ENCODE data around the gene SPOCK1. TPM values are rescaled to one million over a fixed set of nuclear protein-coding genes. Genes with fewer than 3 reads are reported as not detected.

Gene SPOCK1
- total RNA-seq, 1 experiment from 2014 or later: 10.9 TPM

DNA sequence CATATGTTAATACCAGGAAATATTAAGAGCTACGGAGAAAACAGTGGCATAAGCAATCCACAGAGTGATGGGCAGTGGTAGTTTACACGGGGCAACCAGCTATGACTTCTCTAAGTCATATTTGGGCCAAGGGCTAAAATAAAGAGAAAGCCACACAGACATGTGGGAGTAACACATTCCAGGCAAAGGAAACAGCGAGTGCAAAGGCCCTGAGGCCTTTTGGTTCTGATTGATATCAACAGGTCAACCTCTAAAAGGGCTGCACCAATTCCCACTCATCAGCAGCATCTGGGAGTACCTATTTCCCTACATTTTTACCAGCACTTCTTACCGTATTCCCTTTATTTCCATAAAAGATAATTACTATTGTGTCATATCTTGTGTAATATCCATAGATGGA, 173.4 kb downstream of the SPOCK1 start:
- Histone ChIP-seq H2BK12ac (ENCODE audit: insufficient read length, low read depth, low read length) (no peak overlapping the region), H3T11ph (ENCODE audit: low read length) (no peak overlapping the region), H2AK5ac (ENCODE audit: insufficient read length, low read length) (no peak overlapping the region), H3K79me2 (ENCODE audit: insufficient read depth, low read length) (no peaks in the 10 kb centered on the region), H4K20me1 (ENCODE audit: control insufficient read depth, insufficient read depth, insufficient read length) (no peaks in the 10 kb centered on the region), H2BK5ac (ENCODE audit: insufficient read length, low read length) (no peak overlapping the region), H3K4me1 (ENCODE audit: insufficient read depth, low read length) (no peaks in the 10 kb centered on the region), H3K27ac (ENCODE audit: insufficient read length, low read depth, low read length) (no peak overlapping the region), H2AFZ (ENCODE audit: low read length) (no peak overlapping the region), H2BK20ac (ENCODE audit: low read depth, low read length, poor library complexity, severe bottlenecking) (no peak overlapping the region), H3K23me2 (ENCODE audit: insufficient read length, low read depth, low read length, poor library complexity, severe bottlenecking) (no peaks in the 10 kb centered on the region), H4K5ac (ENCODE audit: insufficient read length, low read depth, low read length) (no peak overlapping the region), H3K9me3 (ENCODE audit: control insufficient read depth, low read depth, low read length) (no peaks in the 10 kb centered on the region), H3K27me3 (ENCODE audit: insufficient read depth, low read length) (no peaks in the 10 kb centered on the region), H3K4ac (ENCODE audit: low read depth, low read length) (no peak overlapping the region), H3K9ac (ENCODE audit: extremely low read depth, insufficient read length, low read length) (no peak overlapping the region), H3K23ac (ENCODE audit: insufficient read length, low read depth, low read length) (no peak overlapping the region), H3K4me2 (ENCODE audit: insufficient read depth, insufficient read length, low read length) (no peak overlapping the region), H3K18ac (ENCODE audit: insufficient read length, low read depth, low read length) (no peak overlapping the region), H3K14ac (ENCODE audit: insufficient read depth, low read length) (no peak overlapping the region), H2BK15ac (ENCODE audit: low read depth, low read length) (no peak overlapping the region), H4K91ac (ENCODE audit: insufficient read length, low read depth, low read length) (no peak overlapping the region), H4K8ac (replicated peaks; ENCODE audit: insufficient read length, low read depth, low read length) (no peak overlapping the region), H2BK120ac (ENCODE audit: low read depth, low read length, poor library complexity, severe bottlenecking) (no peak overlapping the region), H3K79me1 (ENCODE audit: insufficient read depth, low read depth, low read length, poor library complexity, severe bottlenecking) (no peaks in the 10 kb centered on the region), H3K56ac (ENCODE audit: insufficient read length, low read depth, low read length) (no peak overlapping the region)
- no CpG with 5 or more reads among the region's 4 CpGs for WGBS (ENCODE audit: extremely low coverage, insufficient read length, low lambda C conversion rate)
- Mint-ChIP-seq H3K36me3 (ENCODE audit: insufficient read depth in 1 of 3, low read depth in 3 of 3) (0 out of 7 replicates have a peak, but pooled peaks cover 0 to 4% (median 0%) of the 10 kb centered on the region in 3 experiments), H3K9me3 (peaks cover 0 to 3% of the 10 kb centered on the region in 2 experiments; a peak in 1 of 5 replicates), H3K27me3 (ENCODE audit: low read depth) (peaks cover 1% of the 10 kb centered on the region; the same call in 1 of the 2 replicates), H3K4me3 (no peak overlapping the region), H3K27ac (no peak overlapping the region), H3K4me1 (peaks cover 3 to 5% of the 10 kb centered on the region in 2 experiments; a peak in 2 of 4 replicates)
- DNase-seq: no peak
- TF ChIP-seq, protein P1, sequence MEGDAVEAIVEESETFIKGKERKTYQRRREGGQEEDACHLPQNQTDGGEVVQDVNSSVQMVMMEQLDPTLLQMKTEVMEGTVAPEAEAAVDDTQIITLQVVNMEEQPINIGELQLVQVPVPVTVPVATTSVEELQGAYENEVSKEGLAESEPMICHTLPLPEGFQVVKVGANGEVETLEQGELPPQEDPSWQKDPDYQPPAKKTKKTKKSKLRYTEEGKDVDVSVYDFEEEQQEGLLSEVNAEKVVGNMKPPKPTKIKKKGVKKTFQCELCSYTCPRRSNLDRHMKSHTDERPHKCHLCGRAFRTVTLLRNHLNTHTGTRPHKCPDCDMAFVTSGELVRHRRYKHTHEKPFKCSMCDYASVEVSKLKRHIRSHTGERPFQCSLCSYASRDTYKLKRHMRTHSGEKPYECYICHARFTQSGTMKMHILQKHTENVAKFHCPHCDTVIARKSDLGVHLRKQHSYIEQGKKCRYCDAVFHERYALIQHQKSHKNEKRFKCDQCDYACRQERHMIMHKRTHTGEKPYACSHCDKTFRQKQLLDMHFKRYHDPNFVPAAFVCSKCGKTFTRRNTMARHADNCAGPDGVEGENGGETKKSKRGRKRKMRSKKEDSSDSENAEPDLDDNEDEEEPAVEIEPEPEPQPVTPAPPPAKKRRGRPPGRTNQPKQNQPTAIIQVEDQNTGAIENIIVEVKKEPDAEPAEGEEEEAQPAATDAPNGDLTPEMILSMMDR (conservative IDR thresholded peaks at IDR 0.05): no peak

Data from H9 (cell line).